Smooth muscle cell (in vitro differentiated cells): Measurements from ENCODE around the gene ADGRL1. TPM values are rescaled to one million over a fixed set of nuclear protein-coding genes. Genes with fewer than 3 reads are reported as not detected.

ENCODE experiments used
- DNase-seq: peaks from one replicate; lab custom pipeline; 2025; ENCODE audit not compliant: unreplicated experiment; lab: John Stamatoyannopoulos, UW
- H2AFZ ChIP-seq: fragments of 200-600 bp; sonication (generic); 2 replicates; pipeline ENCODE4 v1.6.0; 2016; ENCODE audit warnings: antibody characterized with exemption, low read depth, mild to moderate bottlenecking
- H3F3A ChIP-seq: fragments of 200-600 bp; sonication (generic); 2 replicates; pipeline ENCODE4 v1.6.0; 2017; ENCODE audit warnings: antibody characterized with exemption, low read depth
- H3K27ac ChIP-seq: fragments of 200-600 bp; sonication (generic); 2 replicates; pipeline ENCODE4 v1.5.1; 2016; ENCODE audit warnings: low read depth, mild to moderate bottlenecking
- H3K27me3 ChIP-seq: fragments of 200-600 bp; sonication (generic); 2 replicates; pipeline ENCODE4 v1.6.1; 2016; ENCODE audit warnings: low read depth, mild to moderate bottlenecking
- H3K36me3 ChIP-seq: fragments of 200-600 bp; sonication (generic); 2 replicates; pipeline ENCODE4 v1.5.1; 2016; ENCODE audit warnings: low read depth
- H3K4me1 ChIP-seq: fragments of 200-600 bp; sonication (generic); 2 replicates; pipeline ENCODE4 v1.5.1; 2016; ENCODE audit warnings: low read depth
- H3K4me2 ChIP-seq: fragments of 200-600 bp; sonication (generic); 2 replicates; pipeline ENCODE4 v1.6.0; 2016; ENCODE audit warnings: mild to moderate bottlenecking
- H3K4me3 ChIP-seq: fragments of 200-600 bp; sonication (generic); 2 replicates; pipeline ENCODE4 v1.5.1; 2016; ENCODE audit warnings: mild to moderate bottlenecking
- H3K79me2 ChIP-seq: fragments of 200-600 bp; sonication (generic); 2 replicates; pipeline ENCODE4 v1.6.0; 2016; ENCODE audit warnings: low read depth, mild to moderate bottlenecking
- H3K9ac ChIP-seq: fragments of 200-600 bp; sonication (generic); 2 replicates; pipeline ENCODE4 v1.6.0; 2016; ENCODE audit warnings: low read depth
- H3K9me3 ChIP-seq: fragments of 200-600 bp; sonication (generic); replicated peaks from 2 replicates; pipeline ENCODE4 v1.5.1; 2016; ENCODE audit warnings: low read depth
- H4K20me1 ChIP-seq: fragments of 200-600 bp; sonication (generic); 2 replicates; pipeline ENCODE4 v1.6.0; 2016; ENCODE audit warnings: low read depth
- WGBS: methylation state at CpG from one replicate; pipeline ENCODE4 v1.1.7; 2016; ENCODE audit warnings: low lambda C conversion rate; 5-methylcytosine and 5-hydroxymethylcytosine counted together
- polyA plus RNA-seq: library from polyadenylated mRNA; unstranded; fragments of >200 nt; fragmentation: Nextera tagmentation; extraction: Ambion mirVana; gene quantifications from 2 replicates; pipeline ENCODE4 v1.2.1, GENCODE V29; 2016
- total RNA-seq: library from RNA; depleted of rRNA; stranded (reverse); fragments of >200 nt; gene quantifications from 2 replicates; pipeline ENCODE4 v1.2.3, GENCODE V29; 2014
- TF ChIP-seq, protein P1 (sequence below): fragments of 200-600 bp; sonication (generic); IDR thresholded peaks from 2 replicates; pipeline ENCODE4 v1.5.1; 2017; ENCODE audit warnings: borderline replicate concordance, mild to moderate bottlenecking, antibody characterized with exemption; ENCODE audit not compliant: insufficient read depth, poor library complexity, severe bottlenecking

Gene ADGRL1
- total and polyA plus RNA-seq, 2 experiments from 2014 or later, result 11.3 to 12.7 TPM

DNA sequence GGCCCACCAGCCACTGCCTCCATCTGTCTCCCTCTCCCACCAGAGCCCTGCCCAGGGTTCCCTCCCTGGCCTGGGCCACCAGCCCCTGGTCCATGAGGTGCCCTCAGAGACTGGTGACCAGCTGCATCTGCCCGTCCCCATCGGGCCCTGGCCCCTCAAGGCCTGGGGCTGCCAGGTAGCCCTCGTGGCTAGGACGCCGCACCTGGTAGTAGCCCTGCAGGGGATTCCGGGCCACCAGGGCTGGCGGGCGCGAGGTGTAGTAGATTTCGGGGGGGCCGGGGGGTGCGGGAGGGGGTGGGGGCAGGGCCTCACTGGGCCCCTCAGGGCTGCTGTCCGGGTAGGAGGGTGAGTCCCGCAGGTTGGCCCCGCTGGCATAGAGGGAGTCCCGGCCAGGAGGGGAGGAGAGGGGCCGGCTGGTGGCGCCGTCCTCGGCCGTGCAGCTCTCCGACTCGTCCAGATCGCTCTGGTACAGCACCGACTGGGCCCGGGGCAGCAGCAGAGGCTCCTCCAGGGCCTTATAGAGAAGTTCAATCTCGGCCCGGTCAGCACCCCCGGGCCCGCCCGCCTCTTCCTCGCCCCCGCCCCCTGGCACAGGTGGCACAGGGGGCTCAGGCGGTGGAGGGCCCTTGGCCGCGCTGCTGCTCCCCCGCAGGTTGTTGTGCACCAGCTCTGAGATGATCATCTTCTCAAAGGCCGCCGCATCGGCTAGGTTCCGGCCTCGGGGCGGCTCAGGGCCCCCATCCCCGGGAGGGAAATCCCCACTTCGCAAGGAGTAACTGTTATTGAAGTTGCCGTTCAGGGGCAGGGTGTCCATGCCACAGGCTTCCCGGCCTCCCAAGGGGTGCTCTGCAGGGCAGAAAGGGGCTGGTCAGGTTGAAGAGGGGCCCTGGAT, 55.0 kb downstream of the ADGRL1 start:
- Histone ChIP-seq H3K9ac (no peak overlapping the region), H3K4me2 (no peak overlapping the region), H3K9me3 (no peaks in the 10 kb centered on the region), H3F3A (no peaks in the 10 kb centered on the region), H3K36me3 (no peaks in the 10 kb centered on the region), H3K4me3 (no peak overlapping the region), H3K27me3 (no peaks in the 10 kb centered on the region), H4K20me1 (peaks cover 27% of the 10 kb centered on the region), H3K27ac (no peak overlapping the region), H2AFZ (no peak overlapping the region), H3K79me2 (no peaks in the 10 kb centered on the region), H3K4me1 (peaks cover 7% of the 10 kb centered on the region)
- DNase-seq, result no peak
- TF ChIP-seq, protein P1, sequence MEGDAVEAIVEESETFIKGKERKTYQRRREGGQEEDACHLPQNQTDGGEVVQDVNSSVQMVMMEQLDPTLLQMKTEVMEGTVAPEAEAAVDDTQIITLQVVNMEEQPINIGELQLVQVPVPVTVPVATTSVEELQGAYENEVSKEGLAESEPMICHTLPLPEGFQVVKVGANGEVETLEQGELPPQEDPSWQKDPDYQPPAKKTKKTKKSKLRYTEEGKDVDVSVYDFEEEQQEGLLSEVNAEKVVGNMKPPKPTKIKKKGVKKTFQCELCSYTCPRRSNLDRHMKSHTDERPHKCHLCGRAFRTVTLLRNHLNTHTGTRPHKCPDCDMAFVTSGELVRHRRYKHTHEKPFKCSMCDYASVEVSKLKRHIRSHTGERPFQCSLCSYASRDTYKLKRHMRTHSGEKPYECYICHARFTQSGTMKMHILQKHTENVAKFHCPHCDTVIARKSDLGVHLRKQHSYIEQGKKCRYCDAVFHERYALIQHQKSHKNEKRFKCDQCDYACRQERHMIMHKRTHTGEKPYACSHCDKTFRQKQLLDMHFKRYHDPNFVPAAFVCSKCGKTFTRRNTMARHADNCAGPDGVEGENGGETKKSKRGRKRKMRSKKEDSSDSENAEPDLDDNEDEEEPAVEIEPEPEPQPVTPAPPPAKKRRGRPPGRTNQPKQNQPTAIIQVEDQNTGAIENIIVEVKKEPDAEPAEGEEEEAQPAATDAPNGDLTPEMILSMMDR, result no peak
- WGBS, result 95% methylated on average over 31 of the region's 47 CpGs

GRCh38 chr19:14150041-14150769, 55.8 kb downstream of the ADGRL1 start:
- H3K4me1 ChIP-seq, result peaks cover 7% of the 10 kb centered on the region
- WGBS, result 90% methylated on average over 9 of the region's 10 CpGs
- TF ChIP-seq, protein P1, result no peak
- no peaks in the 10 kb centered on the region for H3K79me2 ChIP-seq
- no peaks in the 10 kb centered on the region for H3K9me3 ChIP-seq
- H3K4me3 ChIP-seq, result no peak overlapping the region
- H3K27ac ChIP-seq, result no peak overlapping the region
- no peak overlapping the region for H2AFZ ChIP-seq
- DNase-seq, result no peak
- no peaks in the 10 kb centered on the region for H3F3A ChIP-seq
- H3K4me2 ChIP-seq, result no peak overlapping the region
- no peaks in the 10 kb centered on the region for H3K27me3 ChIP-seq
- no peak overlapping the region for H3K9ac ChIP-seq
- no peaks in the 10 kb centered on the region for H3K36me3 ChIP-seq
- peaks cover 30% of the 10 kb centered on the region for H4K20me1 ChIP-seq

DNA sequence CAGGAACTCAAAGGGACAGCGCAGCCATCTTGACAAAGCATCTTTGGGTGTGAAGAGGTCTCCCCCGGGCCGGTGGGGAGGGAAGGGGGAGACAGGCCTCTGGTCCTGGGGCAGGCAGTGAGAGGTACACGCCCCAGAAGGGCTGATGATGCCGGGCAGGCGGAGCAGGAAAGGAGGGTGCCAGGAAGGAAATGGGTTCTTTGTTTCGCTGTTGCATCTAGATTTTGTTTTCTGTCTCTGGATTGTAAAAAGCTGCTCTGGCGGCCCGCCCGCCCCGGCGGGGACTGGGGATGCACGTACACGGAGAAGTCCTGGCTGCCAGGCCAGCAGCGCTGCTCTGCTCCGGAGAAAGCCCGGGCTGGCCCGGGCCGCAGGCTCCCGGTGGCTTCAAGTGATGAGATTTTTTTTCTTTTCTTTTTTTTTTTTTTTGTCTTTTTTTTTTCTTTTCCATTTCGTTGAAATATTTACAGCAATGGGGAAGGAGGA, 56.4 kb downstream of the ADGRL1 start:
- TF ChIP-seq, protein P1, result no peak
- Histone ChIP-seq H4K20me1 (peaks cover 31% of the 10 kb centered on the region), H3K4me2 (no peak overlapping the region), H3K9me3 (no peaks in the 10 kb centered on the region), H3K79me2 (no peaks in the 10 kb centered on the region), H3K4me3 (no peak overlapping the region), H3K27ac (no peak overlapping the region), H3K27me3 (no peaks in the 10 kb centered on the region), H3K4me1 (peaks cover 7% of the 10 kb centered on the region), H3F3A (no peaks in the 10 kb centered on the region), H3K36me3 (no peaks in the 10 kb centered on the region), H2AFZ (no peak overlapping the region), H3K9ac (no peak overlapping the region)
- no peak for DNase-seq
- 92% methylated on average over 20 of the region's 21 CpGs for WGBS
